ENCODE results near the gene AKAP8.

DNA sequence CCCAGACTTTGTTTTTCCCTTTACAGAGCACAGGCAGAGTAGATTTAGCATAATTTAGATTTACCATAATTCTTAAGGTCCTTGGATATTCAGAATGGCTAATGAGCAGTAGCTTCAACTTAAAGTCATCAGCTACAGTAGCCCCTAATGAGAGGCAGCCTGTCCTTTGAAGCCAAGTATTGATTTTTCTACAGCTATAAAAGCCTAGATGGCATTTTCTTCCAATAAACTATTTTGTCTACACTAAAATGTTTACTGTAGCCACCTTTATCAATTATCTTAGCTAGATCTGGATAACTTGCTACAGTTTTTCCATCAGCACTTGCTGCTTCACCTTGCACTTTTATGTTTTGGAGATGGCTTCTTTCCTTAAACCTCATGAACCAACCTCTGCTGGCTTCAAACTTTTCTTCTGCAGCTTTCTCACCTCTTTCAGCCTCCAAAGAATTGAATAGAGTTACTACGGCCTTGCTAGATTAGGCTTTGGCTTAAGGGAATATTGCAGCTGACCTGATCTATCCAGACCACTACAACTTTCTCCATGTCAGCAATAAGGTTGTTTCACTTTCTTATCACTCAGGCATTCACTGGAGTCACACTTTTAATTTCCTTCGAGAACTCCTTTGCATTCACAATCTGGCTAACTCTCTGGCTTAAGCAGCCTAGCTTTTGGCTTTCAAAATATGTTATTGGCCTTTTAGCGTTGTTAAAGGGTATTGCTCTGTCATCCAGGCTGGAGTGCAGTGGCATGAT, 73.8 kb downstream of the AKAP8 start:
- TF ChIP-seq, protein P1, sequence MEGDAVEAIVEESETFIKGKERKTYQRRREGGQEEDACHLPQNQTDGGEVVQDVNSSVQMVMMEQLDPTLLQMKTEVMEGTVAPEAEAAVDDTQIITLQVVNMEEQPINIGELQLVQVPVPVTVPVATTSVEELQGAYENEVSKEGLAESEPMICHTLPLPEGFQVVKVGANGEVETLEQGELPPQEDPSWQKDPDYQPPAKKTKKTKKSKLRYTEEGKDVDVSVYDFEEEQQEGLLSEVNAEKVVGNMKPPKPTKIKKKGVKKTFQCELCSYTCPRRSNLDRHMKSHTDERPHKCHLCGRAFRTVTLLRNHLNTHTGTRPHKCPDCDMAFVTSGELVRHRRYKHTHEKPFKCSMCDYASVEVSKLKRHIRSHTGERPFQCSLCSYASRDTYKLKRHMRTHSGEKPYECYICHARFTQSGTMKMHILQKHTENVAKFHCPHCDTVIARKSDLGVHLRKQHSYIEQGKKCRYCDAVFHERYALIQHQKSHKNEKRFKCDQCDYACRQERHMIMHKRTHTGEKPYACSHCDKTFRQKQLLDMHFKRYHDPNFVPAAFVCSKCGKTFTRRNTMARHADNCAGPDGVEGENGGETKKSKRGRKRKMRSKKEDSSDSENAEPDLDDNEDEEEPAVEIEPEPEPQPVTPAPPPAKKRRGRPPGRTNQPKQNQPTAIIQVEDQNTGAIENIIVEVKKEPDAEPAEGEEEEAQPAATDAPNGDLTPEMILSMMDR (IDR thresholded peaks at IDR 0.05), result no peak
- TF ChIP-seq POLR2A (IDR thresholded peaks at IDR 0.05), result no peak

Measured in vagina (tissue), 2 donors.